ENCODE data around the gene ANKS6. TPM values are rescaled to one million over a fixed set of nuclear protein-coding genes. Genes with fewer than 3 reads are reported as not detected.
A peak's percentile ranks its signal among the peaks of the same experiment; 100 is the strongest.

The ANKS6 gene
- total and polyA plus RNA-seq, 4 donors: 8.4 to 23.8 (median 20.7) TPM

GRCh38 chr9:98808875-98809274 lies 12.5 kb upstream of the ANKS6 start:
- intact Hi-C loops (cut with DNase I): no loop called here
- 94 to 100% methylated on average over 2 of the region's 2 CpGs for WGBS, 2 donors
- H3K27me3 ChIP-seq (ENCODE audit: control insufficient read depth in 1 of 2, insufficient read depth in 2 of 2, low read length in 1 of 2): no peaks in the 10 kb centered on the region

DNA sequence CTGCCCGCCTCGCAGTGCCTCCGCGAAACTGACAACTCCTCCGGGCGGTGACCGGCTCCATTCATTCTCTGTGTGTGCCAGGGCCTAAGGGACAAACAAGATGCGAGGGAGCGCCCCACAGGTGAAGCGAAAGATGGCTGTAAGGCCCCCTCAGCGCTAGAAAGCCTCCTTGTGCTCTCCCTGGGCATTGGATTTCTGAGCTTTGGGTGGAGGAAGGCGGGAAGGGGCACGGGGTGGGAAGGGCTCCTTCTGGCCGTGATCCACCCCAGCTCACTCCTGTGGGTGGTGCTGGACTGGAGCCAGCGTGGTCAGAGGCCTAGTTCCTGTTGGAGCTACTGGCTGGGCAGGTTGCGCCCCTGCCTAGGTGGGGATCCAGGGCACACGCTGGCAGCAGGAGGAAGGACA lies 12.1 kb upstream of the ANKS6 start:
- no peak overlapping the region for H3K27ac ChIP-seq (ENCODE audit: low read depth in 1 of 2, low read length in 2 of 2)
- H3K36me3 ChIP-seq (ENCODE audit: control insufficient read depth in 1 of 2, insufficient read depth in 2 of 2, low read length in 1 of 2): no peaks in the 10 kb centered on the region
- no peak for DNase-seq
- no peaks in the 10 kb centered on the region for H3K9me3 ChIP-seq (ENCODE audit: control insufficient read depth, low read length)
- intact Hi-C loops (cut with DNase I): no loop called here
- H3K27me3 ChIP-seq (ENCODE audit: control insufficient read depth in 1 of 2, insufficient read depth in 2 of 2, low read length in 1 of 2): no peaks in the 10 kb centered on the region
- H3K4me1 ChIP-seq (ENCODE audit: control insufficient read depth in 1 of 2, insufficient read depth in 2 of 2, low read length in 2 of 2): no peaks in the 10 kb centered on the region
- H3K4me3 ChIP-seq (ENCODE audit: low read length in 2 of 2): peak overlapping the region in 1 of 2 donors; percentile 66
- ATAC-seq (ENCODE audit: low FRiP score): no peak
- 40 to 42% methylated on average over 17 of the region's 17 CpGs for WGBS, 2 donors

More at GRCh38 chr9:98808875-98809274, 12.5 kb upstream of the ANKS6 start:
- DNase-seq: no peak
- H3K4me3 ChIP-seq (ENCODE audit: low read length in 2 of 2): no peak overlapping the region
- H3K4me1 ChIP-seq (ENCODE audit: control insufficient read depth in 1 of 2, insufficient read depth in 2 of 2, low read length in 2 of 2): no peaks in the 10 kb centered on the region
- H3K27ac ChIP-seq (ENCODE audit: low read depth in 1 of 2, low read length in 2 of 2): no peak overlapping the region
- H3K9me3 ChIP-seq (ENCODE audit: control insufficient read depth, low read length): no peaks in the 10 kb centered on the region
- no peak for ATAC-seq (ENCODE audit: low FRiP score)
- H3K36me3 ChIP-seq (ENCODE audit: control insufficient read depth in 1 of 2, insufficient read depth in 2 of 2, low read length in 1 of 2): no peaks in the 10 kb centered on the region

GRCh38 chr9:98807814-98808195 lies 11.4 kb upstream of the ANKS6 start:
- H3K36me3 ChIP-seq (ENCODE audit: control insufficient read depth in 1 of 2, insufficient read depth in 2 of 2, low read length in 1 of 2): no peaks in the 10 kb centered on the region
- intact Hi-C loops (cut with DNase I): no loop called here
- 0 to 1% methylated on average over 15 to 46 of the region's 46 CpGs for WGBS, 2 donors
- H3K4me1 ChIP-seq (ENCODE audit: control insufficient read depth in 1 of 2, insufficient read depth in 2 of 2, low read length in 2 of 2): no peaks in the 10 kb centered on the region
- H3K9me3 ChIP-seq (ENCODE audit: control insufficient read depth, low read length): no peaks in the 10 kb centered on the region
- no peaks in the 10 kb centered on the region for H3K27me3 ChIP-seq (ENCODE audit: control insufficient read depth in 1 of 2, insufficient read depth in 2 of 2, low read length in 1 of 2)
- peak overlapping the region; percentile 66 to 93 for H3K4me3 ChIP-seq (ENCODE audit: low read length in 2 of 2)
- H3K27ac ChIP-seq (ENCODE audit: low read depth in 1 of 2, low read length in 2 of 2): no peak overlapping the region
- no peak for DNase-seq
- no peak for ATAC-seq (ENCODE audit: low FRiP score)

- ATAC-seq (ENCODE audit: low FRiP score): peak; percentile 57
- DNase-seq: no peak
- Histone ChIP-seq H3K4me3 (ENCODE audit: low read length in 2 of 2) (peak within 1 kb of the TSS; percentile 66 to 93), H3K27me3 (ENCODE audit: control insufficient read depth in 1 of 2, insufficient read depth in 2 of 2, low read length in 1 of 2) (no peaks in the 10 kb centered on the region), H3K4me1 (ENCODE audit: control insufficient read depth in 1 of 2, insufficient read depth in 2 of 2, low read length in 2 of 2) (no peaks in the 10 kb centered on the region), H3K27ac (ENCODE audit: low read depth in 1 of 2, low read length in 2 of 2) (peak within 1 kb of the TSS in 1 of 2 donors; percentile 44), H3K36me3 (ENCODE audit: control insufficient read depth in 1 of 2, insufficient read depth in 2 of 2, low read length in 1 of 2) (no peaks in the 10 kb centered on the region), H3K9me3 (ENCODE audit: control insufficient read depth, low read length) (no peaks in the 10 kb centered on the region)
- intact Hi-C loops (cut with DNase I): no loop called here
- WGBS, 2 donors: 12 to 19% methylated on average over 32 to 51 of the region's 51 CpGs
Measured at GRCh38 chr9:98807070-98807813, 10.9 kb upstream of the ANKS6 start, which contains the start of gene GALNT12. TSS of gene GALNT12 (plus strand) at chr9:98807670. CDS start at chr9:98807699, 29 bp downstream.

DNA sequence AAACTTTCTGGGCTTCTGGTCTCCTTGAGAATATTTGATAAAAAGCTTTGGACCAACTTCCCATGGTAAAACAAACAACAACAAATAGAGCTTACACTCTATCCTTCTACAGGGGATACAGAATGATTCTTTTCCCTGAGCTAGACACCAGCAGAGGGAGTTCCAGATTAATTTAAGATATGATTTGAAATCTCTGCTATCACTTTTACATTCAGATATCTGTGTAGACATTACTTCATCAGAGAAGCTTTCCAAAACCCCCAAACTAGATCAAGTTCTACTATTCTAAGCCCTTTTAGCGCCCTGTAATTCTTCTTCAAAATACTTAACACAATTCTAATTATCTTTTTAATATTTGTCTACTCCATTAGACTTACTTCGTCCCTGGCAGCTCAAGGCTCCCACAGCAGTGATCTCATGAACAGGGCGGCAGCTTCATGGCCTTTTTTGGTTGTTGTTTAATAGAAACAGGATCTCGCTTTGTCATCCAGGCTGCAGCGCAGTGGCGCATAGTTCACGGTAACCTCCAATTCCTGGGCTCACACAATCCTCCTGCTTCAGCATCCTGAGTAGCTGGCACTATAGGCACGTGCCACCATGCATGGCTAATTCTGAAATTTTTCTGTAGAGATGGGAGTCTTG lies 10.2 kb upstream of the ANKS6 start:
- DNase-seq (peak in 1 of 2 donors; percentile 56), ATAC-seq (ENCODE audit: low FRiP score) (no peak)
- Histone ChIP-seq H3K27ac (ENCODE audit: low read depth in 1 of 2, low read length in 2 of 2) (peak overlapping the region in 1 of 2 donors; percentile 44), H3K36me3 (ENCODE audit: control insufficient read depth in 1 of 2, insufficient read depth in 2 of 2, low read length in 1 of 2) (no peaks in the 10 kb centered on the region), H3K4me1 (ENCODE audit: control insufficient read depth in 1 of 2, insufficient read depth in 2 of 2, low read length in 2 of 2) (no peaks in the 10 kb centered on the region), H3K4me3 (ENCODE audit: low read length in 2 of 2) (no peak overlapping the region), H3K27me3 (ENCODE audit: control insufficient read depth in 1 of 2, insufficient read depth in 2 of 2, low read length in 1 of 2) (no peaks in the 10 kb centered on the region), H3K9me3 (ENCODE audit: control insufficient read depth, low read length) (no peaks in the 10 kb centered on the region)
- WGBS, 2 donors: 53 to 61% methylated on average over 8 of the region's 8 CpGs
- intact Hi-C loops (cut with DNase I): no loop called here

- ATAC-seq (ENCODE audit: low FRiP score): no peak
- H3K27me3 ChIP-seq (ENCODE audit: control insufficient read depth in 1 of 2, insufficient read depth in 2 of 2, low read length in 1 of 2): no peaks in the 10 kb centered on the region
- no peak overlapping the region for H3K4me3 ChIP-seq (ENCODE audit: low read length in 2 of 2)
- 73 to 77% methylated on average over 8 of the region's 8 CpGs for WGBS, 2 donors
- intact Hi-C loops (cut with DNase I): no loop called here
- DNase-seq: no peak
- H3K27ac ChIP-seq (ENCODE audit: low read depth in 1 of 2, low read length in 2 of 2): no peak overlapping the region
- no peaks in the 10 kb centered on the region for H3K36me3 ChIP-seq (ENCODE audit: control insufficient read depth in 1 of 2, insufficient read depth in 2 of 2, low read length in 1 of 2)
- H3K4me1 ChIP-seq (ENCODE audit: control insufficient read depth in 1 of 2, insufficient read depth in 2 of 2, low read length in 2 of 2): no peaks in the 10 kb centered on the region
- no peaks in the 10 kb centered on the region for H3K9me3 ChIP-seq (ENCODE audit: control insufficient read depth, low read length)
Measured at GRCh38 chr9:98805506-98806272, 9.3 kb upstream of the ANKS6 start.

DNA sequence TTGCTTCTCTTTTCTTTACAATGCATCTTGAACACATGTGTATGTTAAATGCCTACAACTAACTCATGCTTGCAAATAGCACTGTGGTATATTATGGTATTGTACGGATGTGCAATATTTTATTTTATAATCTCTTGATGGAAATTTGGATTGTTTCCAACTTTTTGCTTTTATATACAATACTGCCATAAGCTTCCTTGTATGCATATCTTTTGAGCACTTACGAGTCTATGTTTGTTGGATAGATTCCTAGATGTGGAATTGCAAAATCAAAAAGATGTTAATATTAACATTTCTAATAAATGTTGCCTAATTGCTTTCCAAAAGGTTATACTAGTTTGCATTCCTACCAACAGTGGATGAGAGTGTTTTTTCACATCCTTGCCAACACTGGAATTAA lies 7.7 kb upstream of the ANKS6 start:
- ATAC-seq (ENCODE audit: low FRiP score): no peak
- H3K4me1 ChIP-seq (ENCODE audit: control insufficient read depth in 1 of 2, insufficient read depth in 2 of 2, low read length in 2 of 2): no peaks in the 10 kb centered on the region
- no peak for DNase-seq
- H3K27me3 ChIP-seq (ENCODE audit: control insufficient read depth in 1 of 2, insufficient read depth in 2 of 2, low read length in 1 of 2): no peaks in the 10 kb centered on the region
- no peak overlapping the region for H3K27ac ChIP-seq (ENCODE audit: low read depth in 1 of 2, low read length in 2 of 2)
- no peaks in the 10 kb centered on the region for H3K9me3 ChIP-seq (ENCODE audit: control insufficient read depth, low read length)
- intact Hi-C loops (cut with DNase I): no loop called here
- H3K4me3 ChIP-seq (ENCODE audit: low read length in 2 of 2): no peak overlapping the region
- 3 to 5% methylated on average over 2 of the region's 2 CpGs for WGBS, 2 donors
- no peaks in the 10 kb centered on the region for H3K36me3 ChIP-seq (ENCODE audit: control insufficient read depth in 1 of 2, insufficient read depth in 2 of 2, low read length in 1 of 2)

DNA sequence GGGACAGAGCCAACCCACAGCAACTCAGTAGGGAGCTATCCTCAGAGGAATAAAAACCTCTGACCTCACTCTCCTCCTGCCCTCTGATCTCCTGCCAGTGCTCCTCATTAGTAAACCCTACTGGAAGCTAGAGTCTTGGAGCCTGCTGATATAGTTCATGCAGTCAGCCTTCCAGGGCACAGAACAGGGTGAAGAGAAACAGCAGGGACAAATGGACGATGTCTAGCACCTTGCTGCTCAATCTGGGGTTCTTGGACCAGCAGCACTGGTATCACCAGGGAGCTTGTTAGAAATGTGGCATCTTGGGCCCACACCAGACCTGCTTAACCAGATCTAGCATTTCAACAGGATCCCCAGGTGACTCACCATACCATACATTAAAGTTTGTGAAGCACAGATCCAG lies 5.6 kb upstream of the ANKS6 start:
- H3K4me1 ChIP-seq (ENCODE audit: control insufficient read depth in 1 of 2, insufficient read depth in 2 of 2, low read length in 2 of 2): no peaks in the 10 kb centered on the region
- no peak overlapping the region for H3K4me3 ChIP-seq (ENCODE audit: low read length in 2 of 2)
- DNase-seq (no peak), ATAC-seq (ENCODE audit: low FRiP score) (no peak)
- WGBS, 2 donors: 69 to 77% methylated on average over 1 of the region's 1 CpG
- intact Hi-C loops (cut with DNase I): no loop called here
- no peak overlapping the region for H3K27ac ChIP-seq (ENCODE audit: low read depth in 1 of 2, low read length in 2 of 2)
- H3K36me3 ChIP-seq (ENCODE audit: control insufficient read depth in 1 of 2, insufficient read depth in 2 of 2, low read length in 1 of 2): no peaks in the 10 kb centered on the region
- no peaks in the 10 kb centered on the region for H3K27me3 ChIP-seq (ENCODE audit: control insufficient read depth in 1 of 2, insufficient read depth in 2 of 2, low read length in 1 of 2)
- H3K9me3 ChIP-seq (ENCODE audit: control insufficient read depth, low read length): no peaks in the 10 kb centered on the region
